ENCODE results near the gene SERINC4. TPM values are rescaled to one million over a fixed set of nuclear protein-coding genes. Genes with fewer than 3 reads are reported as not detected.

Gene SERINC4
- total RNA-seq, 1 donor from 2014 or later, result not detected

GRCh38 chr15:43772624-43773023 lies 27.4 kb downstream of the SERINC4 start:
- Mint-ChIP-seq H3K27ac (ENCODE audit: unreplicated experiment) (no peak overlapping the region), H3K9me3 (ENCODE audit: unreplicated experiment) (no peaks in the 10 kb centered on the region), H3K36me3 (ENCODE audit: unreplicated experiment) (peaks cover 41% of the 10 kb centered on the region), H3K4me3 (ENCODE audit: unreplicated experiment) (no peak overlapping the region), H3K4me1 (ENCODE audit: unreplicated experiment) (peaks cover 18% of the 10 kb centered on the region), H3K27me3 (ENCODE audit: unreplicated experiment) (no peaks in the 10 kb centered on the region)
- no peak for TF ChIP-seq CTCF (IDR thresholded peaks at IDR 0.05)
- no peak for DNase-seq (ENCODE audit: extremely low spot score, unreplicated experiment)

- H3K9me3 Mint-ChIP-seq (ENCODE audit: unreplicated experiment), result no peaks in the 10 kb centered on the region
- no peak for TF ChIP-seq CTCF (IDR thresholded peaks at IDR 0.05)
- H3K27me3 Mint-ChIP-seq (ENCODE audit: unreplicated experiment), result no peaks in the 10 kb centered on the region
- H3K4me3 Mint-ChIP-seq (ENCODE audit: unreplicated experiment), result no peak overlapping the region
- H3K27ac Mint-ChIP-seq (ENCODE audit: unreplicated experiment), result peak overlapping the region; percentile 57
- no peak for DNase-seq (ENCODE audit: extremely low spot score, unreplicated experiment)
- H3K36me3 Mint-ChIP-seq (ENCODE audit: unreplicated experiment), result peaks cover 42% of the 10 kb centered on the region
- peaks cover 15% of the 10 kb centered on the region for H3K4me1 Mint-ChIP-seq (ENCODE audit: unreplicated experiment)
These were observed 28.2 kb downstream of the SERINC4 start for GRCh38 chr15:43771816-43772215.

GRCh38 chr15:43769584-43770228 lies 30.3 kb downstream of the SERINC4 start:
- Mint-ChIP-seq H3K36me3 (ENCODE audit: unreplicated experiment) (peaks cover 55% of the 10 kb centered on the region), H3K9me3 (ENCODE audit: unreplicated experiment) (no peaks in the 10 kb centered on the region), H3K4me1 (ENCODE audit: unreplicated experiment) (peaks cover 6% of the 10 kb centered on the region), H3K4me3 (ENCODE audit: unreplicated experiment) (no peak overlapping the region), H3K27me3 (ENCODE audit: unreplicated experiment) (no peaks in the 10 kb centered on the region), H3K27ac (ENCODE audit: unreplicated experiment) (no peak overlapping the region)
- peak; percentile 87 for TF ChIP-seq CTCF (IDR thresholded peaks at IDR 0.05)
- DNase-seq (ENCODE audit: extremely low spot score, unreplicated experiment), result peak; percentile 85

GRCh38 chr15:43763819-43764446 lies 36.1 kb downstream of the SERINC4 start:
- Mint-ChIP-seq H3K9me3 (ENCODE audit: unreplicated experiment) (no peaks in the 10 kb centered on the region), H3K4me1 (ENCODE audit: unreplicated experiment) (peaks cover 8% of the 10 kb centered on the region), H3K27me3 (ENCODE audit: unreplicated experiment) (no peaks in the 10 kb centered on the region), H3K36me3 (ENCODE audit: unreplicated experiment) (peaks cover 45% of the 10 kb centered on the region), H3K4me3 (ENCODE audit: unreplicated experiment) (no peak overlapping the region), H3K27ac (ENCODE audit: unreplicated experiment) (peak overlapping the region; percentile 7)
- no peak for TF ChIP-seq CTCF (IDR thresholded peaks at IDR 0.05)
- DNase-seq (ENCODE audit: extremely low spot score, unreplicated experiment), result no peak

GRCh38 chr15:43762824-43763223 lies 37.2 kb downstream of the SERINC4 start:
- Mint-ChIP-seq H3K4me1 (ENCODE audit: unreplicated experiment) (peaks cover 8% of the 10 kb centered on the region), H3K36me3 (ENCODE audit: unreplicated experiment) (peaks cover 36% of the 10 kb centered on the region), H3K9me3 (ENCODE audit: unreplicated experiment) (no peaks in the 10 kb centered on the region), H3K4me3 (ENCODE audit: unreplicated experiment) (no peak overlapping the region), H3K27ac (ENCODE audit: unreplicated experiment) (peak overlapping the region; percentile 38), H3K27me3 (ENCODE audit: unreplicated experiment) (no peaks in the 10 kb centered on the region)
- no peak for TF ChIP-seq CTCF (IDR thresholded peaks at IDR 0.05)
- no peak for DNase-seq (ENCODE audit: extremely low spot score, unreplicated experiment)

Data from osteocyte (in vitro differentiated cells).